Body of pancreas (tissue), 4 donors: ENCODE measurements around the gene IFNLR1.

Experiments
- POLR2A ChIP-seq, 3 donors: fragments of 450-650 bp; IDR thresholded peaks; one replicate each; pipeline ENCODE4 v1.6.1; 2016; ENCODE audit warnings: antibody characterized with exemption in 3 of 3, mild to moderate bottlenecking in 2 of 3
- TF ChIP-seq, protein P1 (sequence below), 7 experiments: fragments of 450-650 bp in 4 of 7; fragments of 200-600 bp in 3 of 7; sonication (generic) in 3 of 7; IDR thresholded peaks; one replicate each; pipeline ENCODE4 v1.5.1; 2016 to 2019; ENCODE audit warnings: antibody characterized with exemption in 7 of 7

DNA sequence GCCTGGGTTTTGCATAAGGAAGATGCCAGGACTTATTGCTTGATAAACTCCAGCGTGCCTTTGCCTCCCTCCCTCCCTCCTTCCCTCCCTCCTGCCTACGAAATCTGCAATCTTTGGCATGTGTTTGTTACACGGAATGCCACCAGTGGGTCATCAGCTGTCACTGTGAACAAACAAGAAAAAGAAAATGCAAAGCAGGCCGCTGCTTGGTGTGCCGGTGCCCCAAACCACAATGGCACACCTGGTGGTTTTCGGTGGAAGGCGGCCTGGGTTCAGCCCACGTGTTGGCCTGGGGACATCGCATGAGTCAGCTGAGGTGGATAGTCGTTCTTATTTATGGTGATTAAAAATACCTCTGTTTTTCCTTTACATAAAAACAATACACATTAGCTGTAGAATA is 16.3 kb upstream of the IFNLR1 start:
- TF ChIP-seq, protein P1, sequence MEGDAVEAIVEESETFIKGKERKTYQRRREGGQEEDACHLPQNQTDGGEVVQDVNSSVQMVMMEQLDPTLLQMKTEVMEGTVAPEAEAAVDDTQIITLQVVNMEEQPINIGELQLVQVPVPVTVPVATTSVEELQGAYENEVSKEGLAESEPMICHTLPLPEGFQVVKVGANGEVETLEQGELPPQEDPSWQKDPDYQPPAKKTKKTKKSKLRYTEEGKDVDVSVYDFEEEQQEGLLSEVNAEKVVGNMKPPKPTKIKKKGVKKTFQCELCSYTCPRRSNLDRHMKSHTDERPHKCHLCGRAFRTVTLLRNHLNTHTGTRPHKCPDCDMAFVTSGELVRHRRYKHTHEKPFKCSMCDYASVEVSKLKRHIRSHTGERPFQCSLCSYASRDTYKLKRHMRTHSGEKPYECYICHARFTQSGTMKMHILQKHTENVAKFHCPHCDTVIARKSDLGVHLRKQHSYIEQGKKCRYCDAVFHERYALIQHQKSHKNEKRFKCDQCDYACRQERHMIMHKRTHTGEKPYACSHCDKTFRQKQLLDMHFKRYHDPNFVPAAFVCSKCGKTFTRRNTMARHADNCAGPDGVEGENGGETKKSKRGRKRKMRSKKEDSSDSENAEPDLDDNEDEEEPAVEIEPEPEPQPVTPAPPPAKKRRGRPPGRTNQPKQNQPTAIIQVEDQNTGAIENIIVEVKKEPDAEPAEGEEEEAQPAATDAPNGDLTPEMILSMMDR (IDR thresholded peaks at IDR 0.05) = no peak
- TF ChIP-seq POLR2A (IDR thresholded peaks at IDR 0.05) = no peak
